Cardiac fibroblast (primary cell): ENCODE results near the gene MPPED1.
A peak's percentile ranks its signal among the peaks of the same experiment; 100 is the strongest.

Source experiments
- DNase-seq, 2 donors: peaks; one replicate each; pipeline versions ENCODE4 v3.0.0 to v3.0.0-alpha.2; 2010; ENCODE audit warnings: low read depth in 2 of 2
- H3K4me3 ChIP-seq, 2 donors: replicated peaks in 1 of 2; 1 replicate in 1 of 2; 2 replicates in 1 of 2; pipeline ENCODE4 v1.5.1; 2011; ENCODE audit warnings: low read depth in 2 of 2, low read length in 2 of 2, mild to moderate bottlenecking in 2 of 2, moderate library complexity in 1 of 2
- CTCF ChIP-seq: IDR thresholded peaks from one replicate; pipeline ENCODE4 v1.5.1; 2011; ENCODE audit warnings: low read depth, mild to moderate bottlenecking, low read length, inconsistent platforms

The MPPED1 gene

DNA sequence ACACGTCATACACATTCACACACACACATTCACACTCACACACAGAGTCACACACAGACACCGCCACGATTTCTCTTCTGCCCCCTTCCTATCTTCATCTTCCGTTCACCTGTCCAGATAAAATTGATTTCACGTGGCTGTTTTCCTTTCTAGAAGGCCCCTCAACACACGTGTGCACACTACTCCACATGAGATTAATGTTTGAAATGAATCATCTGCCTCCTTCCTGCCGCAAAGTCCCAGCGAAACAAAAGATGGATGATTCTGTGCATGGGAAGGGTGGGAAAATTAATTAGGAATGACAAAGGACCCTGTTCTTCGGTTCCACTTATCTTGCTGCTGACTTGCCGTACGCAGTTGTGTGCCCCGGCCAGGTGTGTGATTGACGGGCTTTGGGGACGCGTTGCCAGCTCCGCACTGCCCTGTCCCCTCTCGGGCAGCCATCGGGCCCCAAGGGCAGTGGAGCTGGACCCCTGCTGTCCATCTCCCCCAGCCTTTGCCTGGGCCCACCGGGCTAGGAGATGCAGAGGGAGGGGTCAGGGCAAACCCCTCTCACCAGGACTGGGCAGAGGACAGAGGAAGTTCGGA is 73.8 kb downstream of the MPPED1 start:
- no peak for TF ChIP-seq CTCF
- no peak for DNase-seq
- no peak overlapping the region for H3K4me3 ChIP-seq

GRCh38 chr22:43487311-43488030 is 75.7 kb downstream of the MPPED1 start:
- no peak for TF ChIP-seq CTCF
- no peak for DNase-seq

DNA sequence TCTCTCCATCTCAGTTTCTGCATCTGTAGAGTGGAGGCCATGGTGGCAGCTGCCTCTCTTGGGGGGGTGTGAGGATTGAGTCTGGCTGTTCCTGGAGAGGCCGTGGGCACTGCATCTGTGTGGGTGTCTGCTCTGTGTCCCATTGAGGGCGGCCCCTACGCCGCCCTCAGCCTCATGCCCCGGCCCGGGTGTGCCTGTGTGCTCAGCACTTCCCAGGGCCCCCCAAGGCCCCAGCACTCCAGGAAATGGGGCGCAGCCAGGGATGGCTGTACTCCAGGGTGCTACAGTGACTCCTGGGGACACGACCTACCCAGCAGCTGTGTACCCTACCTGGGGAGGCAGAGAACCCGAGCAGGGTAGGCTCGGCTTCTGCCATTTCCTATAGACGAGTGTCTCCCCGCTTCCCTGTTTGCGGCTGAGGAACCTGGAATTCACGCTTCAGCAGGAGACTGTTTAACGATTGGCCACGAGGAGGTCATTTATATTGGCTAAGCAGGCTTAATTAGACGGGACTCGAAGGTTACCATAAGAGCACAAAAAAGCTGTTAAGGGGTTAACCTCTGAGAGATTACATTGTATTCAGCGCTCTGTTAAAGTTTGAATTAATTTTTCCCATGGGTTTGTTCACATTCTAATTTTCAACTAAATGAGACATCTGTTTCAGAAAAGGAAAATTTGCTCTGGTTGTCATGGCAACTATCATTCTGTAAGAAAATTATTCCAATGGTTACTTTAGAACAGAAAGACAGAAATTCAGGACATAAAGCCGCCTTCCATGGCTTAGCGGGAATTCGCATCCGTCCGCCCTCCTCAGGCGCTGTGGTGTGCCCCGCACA is 76.4 kb downstream of the MPPED1 start:
- H3K4me3 ChIP-seq = no peak overlapping the region
- no peak for TF ChIP-seq CTCF
- peak in 1 of 2 donors; percentile 1 for DNase-seq

More at GRCh38 chr22:43487311-43488030, 75.7 kb downstream of the MPPED1 start:
- no peak overlapping the region for H3K4me3 ChIP-seq

- no peak for DNase-seq
- no peak for TF ChIP-seq CTCF
- H3K4me3 ChIP-seq = no peak overlapping the region
Measured at GRCh38 chr22:43488937-43489336, 77.1 kb downstream of the MPPED1 start.

- TF ChIP-seq CTCF = no peak
- no peak for DNase-seq
- no peak overlapping the region for H3K4me3 ChIP-seq
Measured at GRCh38 chr22:43490311-43490710, 78.5 kb downstream of the MPPED1 start.

DNA sequence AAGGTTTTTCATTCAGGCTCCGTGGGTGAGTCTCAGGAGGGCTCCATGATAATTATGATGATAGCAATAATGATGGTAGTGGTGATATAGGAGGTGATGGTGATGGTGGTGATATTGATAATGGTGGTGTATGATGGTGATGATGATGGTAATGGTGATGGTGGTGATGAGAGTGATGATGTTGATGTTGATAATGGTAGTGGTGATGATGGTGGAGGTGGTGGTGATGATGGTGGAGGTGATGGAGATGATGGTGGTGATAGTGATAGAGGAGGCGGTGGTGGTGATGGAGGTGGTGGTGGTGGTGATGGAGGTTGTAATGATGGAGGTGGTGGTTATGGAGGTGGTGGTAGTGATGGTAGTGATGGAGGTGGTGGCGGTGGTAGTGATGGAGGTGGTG is 79.4 kb downstream of the MPPED1 start:
- H3K4me3 ChIP-seq = no peak overlapping the region
- DNase-seq = no peak
- no peak for TF ChIP-seq CTCF
